ENCODE results near the gene ENO1.

ENO1 gene

GRCh38 chr1:8813016-8813763, 65.3 kb downstream of the ENO1 start:
- no peak for TF ChIP-seq CSRNP3 (CRISPR knock-in tag; IDR thresholded peaks at IDR 0.05)
- TF ChIP-seq SNAI2 (CRISPR knock-in tag; IDR thresholded peaks at IDR 0.05) = no peak
- TF ChIP-seq ZFP3 (CRISPR knock-in tag; IDR thresholded peaks at IDR 0.05) = no peak
- TF ChIP-seq ESRRG (CRISPR knock-in tag; IDR thresholded peaks at IDR 0.05) = no peak
- TF ChIP-seq BACH2 (CRISPR knock-in tag; IDR thresholded peaks at IDR 0.05; ENCODE audit: borderline replicate concordance) = no peak
- TF ChIP-seq ZNF70 (CRISPR knock-in tag; IDR thresholded peaks at IDR 0.05) = no peak
- no peak for TF ChIP-seq RARB (CRISPR knock-in tag; IDR thresholded peaks at IDR 0.05)
- no peak for TF ChIP-seq OSR1 (CRISPR knock-in tag; IDR thresholded peaks at IDR 0.05)
- no peak for TF ChIP-seq GLIS3 (CRISPR knock-in tag; IDR thresholded peaks at IDR 0.05)
- TF ChIP-seq TSHZ2 (CRISPR knock-in tag; IDR thresholded peaks at IDR 0.05) = no peak
- TF ChIP-seq TOX (CRISPR knock-in tag; IDR thresholded peaks at IDR 0.05; ENCODE audit: borderline replicate concordance) = no peak
- no peak for TF ChIP-seq PATZ1 (CRISPR knock-in tag; IDR thresholded peaks at IDR 0.05; ENCODE audit: borderline replicate concordance)
- TF ChIP-seq CREB5 (CRISPR knock-in tag; IDR thresholded peaks at IDR 0.05; ENCODE audit: low read depth) = no peak
- TF ChIP-seq POU6F1 (CRISPR knock-in tag; IDR thresholded peaks at IDR 0.05; ENCODE audit: borderline replicate concordance, low read depth) = no peak
- TF ChIP-seq ISL1 (CRISPR knock-in tag; IDR thresholded peaks at IDR 0.05) = no peak
- ATAC-seq = no peak

- TF ChIP-seq OSR1 (CRISPR knock-in tag; IDR thresholded peaks at IDR 0.05) (no peak), CREB5 (CRISPR knock-in tag; IDR thresholded peaks at IDR 0.05; ENCODE audit: low read depth) (no peak), ARNTL (CRISPR knock-in tag; IDR thresholded peaks at IDR 0.05; ENCODE audit: borderline replicate concordance, low read depth) (no peak), ZFP3 (CRISPR knock-in tag; IDR thresholded peaks at IDR 0.05) (no peak), ESRRG (CRISPR knock-in tag; IDR thresholded peaks at IDR 0.05) (no peak), BACH2 (CRISPR knock-in tag; IDR thresholded peaks at IDR 0.05; ENCODE audit: borderline replicate concordance) (no peak), CSRNP3 (CRISPR knock-in tag; IDR thresholded peaks at IDR 0.05) (no peak)
- no peak for ATAC-seq
These were observed 66.4 kb downstream of the ENO1 start for GRCh38 chr1:8812081-8812480.

Data from SK-N-SH treated with all-trans-retinoic acid at 6 μM for 48 hours (cell line).